GM10847 (cell line): Measurements from ENCODE around the gene SLC1A3.

Source experiments
- POLR2A ChIP-seq: IDR thresholded peaks from 2 replicates; pipeline ENCODE4 v1.6.1; 2011; ENCODE audit not compliant: insufficient read length; ENCODE audit errors: extremely low read depth

The SLC1A3 gene

DNA sequence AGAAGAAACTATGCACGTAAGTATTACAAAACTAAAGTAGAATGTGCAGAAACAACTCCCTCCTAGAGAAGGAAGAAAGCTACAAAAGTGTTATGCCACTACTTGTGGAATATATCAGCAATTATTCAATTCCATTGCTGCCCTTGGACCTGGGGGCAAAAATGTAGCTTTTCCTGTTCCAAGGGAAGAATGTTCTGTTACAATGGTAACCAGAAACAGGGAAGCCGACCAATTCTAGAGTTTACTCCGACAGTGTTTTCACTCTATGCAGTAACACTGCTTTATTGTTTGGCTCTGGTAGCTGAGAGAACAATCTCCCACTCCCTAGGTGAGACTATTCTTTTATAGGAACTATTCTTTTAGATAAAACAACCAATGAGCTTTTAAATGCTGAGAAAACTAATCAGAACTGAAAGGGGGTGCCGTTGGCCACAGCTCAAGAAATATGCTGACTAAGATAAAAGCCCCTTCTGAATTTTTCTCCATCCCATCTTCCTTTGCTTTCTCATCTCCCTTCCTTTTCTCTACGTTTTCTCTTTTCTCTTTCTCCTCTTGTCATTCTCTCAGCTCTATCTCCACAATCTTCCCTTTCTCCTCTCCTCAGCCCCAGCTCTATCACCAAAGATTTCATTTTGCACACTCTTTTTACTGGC lies 54.1 kb downstream of the SLC1A3 start:
- no peak for TF ChIP-seq POLR2A

DNA sequence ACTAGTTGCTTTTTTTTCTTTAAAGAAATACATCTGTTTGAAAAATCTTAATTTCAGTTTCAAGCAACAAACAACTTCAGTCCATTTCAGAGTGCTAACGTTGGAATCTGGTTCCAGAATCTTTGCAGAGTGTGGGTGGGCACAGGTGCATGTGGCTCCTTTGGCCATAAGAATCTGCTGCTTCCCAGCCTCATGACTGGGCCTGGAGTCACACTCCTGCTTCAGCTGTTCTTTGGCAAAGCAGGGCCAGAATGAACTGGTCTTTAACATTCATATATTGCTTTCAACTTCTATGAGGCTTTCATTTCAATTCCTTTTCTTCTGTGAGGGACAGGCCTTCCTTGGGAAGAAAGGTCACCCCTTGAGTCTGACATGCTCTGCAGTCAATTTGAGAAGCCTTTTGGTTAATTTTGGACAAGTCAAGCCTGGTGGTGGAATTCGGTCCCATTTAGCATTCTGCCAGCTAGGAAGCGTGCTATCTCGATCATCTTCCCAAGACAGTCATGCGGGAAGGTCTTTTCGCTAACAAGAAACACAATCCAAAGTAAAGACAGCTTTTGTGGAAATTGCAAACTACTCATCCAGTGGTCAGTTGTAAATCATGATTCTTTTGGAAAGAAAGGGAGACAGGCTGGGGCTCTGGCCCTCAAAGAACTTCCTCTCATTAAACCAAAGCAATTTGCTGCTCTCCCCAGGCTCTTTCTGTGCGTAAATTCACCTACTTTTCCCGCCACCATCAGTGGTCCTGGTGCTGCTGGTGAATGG lies 55.2 kb downstream of the SLC1A3 start:
- no peak for TF ChIP-seq POLR2A

DNA sequence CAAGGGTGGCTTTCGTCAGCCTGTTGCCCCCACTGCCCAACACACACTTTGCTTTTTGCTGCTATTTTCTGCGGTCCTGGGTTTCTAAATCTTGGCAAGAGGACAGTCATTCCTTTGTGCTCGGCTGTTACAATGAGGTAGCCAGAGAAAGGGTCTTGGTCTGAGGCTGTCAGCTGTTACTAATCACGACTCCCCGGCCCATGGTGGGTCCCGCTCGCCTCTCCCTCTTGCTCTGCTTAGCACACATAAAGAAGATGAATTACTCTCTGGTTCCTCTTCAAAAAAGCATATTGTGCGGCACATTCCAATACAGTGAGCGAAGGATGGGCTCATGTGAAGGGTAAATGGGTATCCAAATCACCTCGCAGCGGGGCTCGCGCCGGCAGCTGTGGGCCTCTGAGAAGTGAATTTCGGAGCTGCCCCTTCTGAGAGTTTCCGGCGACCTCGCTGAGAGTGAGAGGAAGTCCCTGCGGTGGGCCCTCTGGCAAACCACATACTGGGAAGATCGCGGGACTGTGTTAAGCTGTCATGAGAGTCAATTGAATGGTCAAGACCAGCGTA lies 56.0 kb downstream of the SLC1A3 start:
- TF ChIP-seq POLR2A, result no peak

DNA sequence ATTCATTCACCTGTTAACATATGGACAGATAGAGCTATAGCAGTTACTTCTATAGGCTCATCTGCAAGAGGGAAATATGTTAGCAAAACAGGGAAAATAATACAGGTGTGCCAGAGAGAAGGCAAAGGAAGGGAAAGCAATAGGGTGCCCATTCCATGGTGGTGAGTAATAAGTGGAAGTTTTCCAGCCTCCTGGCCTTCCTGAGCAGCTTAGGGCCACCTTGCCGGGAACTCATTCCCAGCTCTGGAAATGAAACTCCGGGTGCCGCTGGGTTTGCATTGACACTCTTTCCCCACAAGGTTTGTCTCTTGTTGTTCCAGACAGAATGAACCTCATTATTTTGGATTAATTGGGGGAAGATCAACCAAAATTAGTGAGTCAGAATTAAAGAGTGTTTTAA lies 58.4 kb downstream of the SLC1A3 start:
- TF ChIP-seq POLR2A, result no peak

DNA sequence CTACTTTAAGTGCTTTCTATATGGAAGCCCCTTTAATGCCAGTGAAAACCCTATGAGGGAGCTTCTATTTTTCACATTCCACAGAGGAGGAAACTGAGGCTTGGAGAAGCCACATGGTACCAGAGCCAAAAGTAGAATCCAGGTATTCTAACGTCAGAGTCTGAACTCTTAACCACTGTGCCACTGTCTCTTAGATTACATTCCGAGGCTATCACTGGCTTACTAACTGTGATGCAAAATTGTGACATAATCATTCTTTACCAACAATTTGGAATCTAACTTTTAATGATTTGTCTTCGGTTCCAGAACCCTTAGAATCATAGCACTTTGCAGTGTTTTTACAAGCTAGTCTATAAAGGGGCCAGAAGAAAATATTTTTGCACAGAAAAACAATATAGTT lies 59.2 kb downstream of the SLC1A3 start:
- TF ChIP-seq POLR2A, result no peak

DNA sequence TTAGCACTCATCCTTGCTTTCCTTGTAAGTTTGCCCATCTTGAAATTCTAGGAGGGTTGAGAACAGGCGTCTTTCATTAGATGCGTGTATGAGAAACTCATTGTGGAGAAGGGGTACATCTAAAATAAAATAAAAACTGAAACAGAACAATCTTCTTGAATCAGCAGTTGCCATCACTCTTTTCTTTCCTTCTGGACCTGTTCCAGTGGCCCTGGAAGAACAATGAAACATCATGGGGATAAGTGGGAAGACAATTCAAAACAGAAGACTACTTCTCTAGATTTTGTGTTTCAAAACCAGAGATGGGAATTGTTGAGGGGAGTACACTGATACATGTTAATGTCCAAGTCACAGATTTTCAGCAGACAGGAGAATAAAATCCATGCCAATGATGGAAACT lies 59.9 kb downstream of the SLC1A3 start:
- no peak for TF ChIP-seq POLR2A

DNA sequence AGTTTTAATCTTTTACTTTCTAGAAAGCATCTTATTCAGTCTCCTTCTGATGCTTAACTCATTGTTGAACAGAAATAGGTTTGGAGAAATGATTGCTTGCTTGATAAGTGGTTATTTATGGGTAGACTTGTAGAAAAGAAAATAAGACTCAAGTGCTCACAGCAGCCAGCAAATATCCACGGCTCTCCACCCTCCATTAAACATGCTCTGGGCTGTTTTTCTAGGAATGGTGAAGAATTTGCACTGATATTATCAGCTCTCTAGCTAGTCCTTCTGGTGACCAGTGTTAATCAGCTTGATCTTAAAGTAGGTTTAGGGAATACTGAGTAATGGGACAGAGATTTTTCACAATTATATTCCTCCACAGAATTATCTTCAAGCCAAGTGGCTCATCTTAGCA lies 60.6 kb downstream of the SLC1A3 start:
- no peak for TF ChIP-seq POLR2A

DNA sequence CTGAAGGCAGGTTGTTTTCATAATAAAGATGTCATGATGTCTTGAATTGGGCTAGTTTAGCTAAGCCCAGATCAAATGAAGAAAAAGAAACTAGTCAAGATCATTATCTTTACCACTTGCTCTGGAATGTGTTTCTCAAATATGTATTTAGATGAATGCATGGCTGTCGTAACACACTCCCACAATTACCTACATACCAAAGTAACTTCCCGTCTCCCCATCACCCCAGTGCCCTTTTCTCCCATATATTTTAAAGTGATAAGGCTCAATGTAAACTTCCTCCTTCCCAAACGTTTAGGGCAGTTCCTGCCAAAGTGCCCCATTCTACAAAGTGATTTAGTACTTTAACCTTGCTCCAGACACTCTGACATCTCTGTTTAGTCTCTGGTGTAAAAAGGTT lies 61.4 kb downstream of the SLC1A3 start:
- no peak for TF ChIP-seq POLR2A

DNA sequence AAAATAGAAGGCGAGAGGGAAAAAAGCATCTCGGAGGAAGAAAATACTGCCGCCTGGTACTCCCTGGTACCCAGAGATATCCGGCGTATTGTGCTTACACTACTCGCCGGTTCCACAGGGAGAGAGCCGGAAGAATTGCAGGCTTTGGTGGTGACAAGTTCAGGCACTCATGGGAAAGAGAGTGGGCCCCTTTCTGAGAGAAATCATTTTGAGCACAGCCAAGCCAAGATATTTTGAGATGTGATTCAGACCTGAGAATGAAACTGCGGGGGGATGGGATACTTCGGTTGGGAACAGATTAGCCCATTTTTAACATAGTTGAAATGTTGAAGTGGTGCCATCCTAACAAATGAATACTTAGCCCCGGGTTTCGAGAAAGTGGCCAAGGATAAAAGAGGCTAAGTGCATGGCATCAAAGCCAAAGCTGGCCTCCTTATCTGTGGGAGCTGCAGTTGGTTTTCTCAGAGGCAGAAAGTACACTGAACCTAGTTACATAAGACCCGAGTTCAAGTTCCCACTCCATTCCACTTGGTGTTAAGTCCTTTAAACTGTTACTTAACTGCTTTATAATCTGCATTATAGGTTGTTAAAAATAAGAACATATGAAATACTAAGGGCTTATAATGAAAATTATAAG lies 62.7 kb downstream of the SLC1A3 start:
- no peak for TF ChIP-seq POLR2A

DNA sequence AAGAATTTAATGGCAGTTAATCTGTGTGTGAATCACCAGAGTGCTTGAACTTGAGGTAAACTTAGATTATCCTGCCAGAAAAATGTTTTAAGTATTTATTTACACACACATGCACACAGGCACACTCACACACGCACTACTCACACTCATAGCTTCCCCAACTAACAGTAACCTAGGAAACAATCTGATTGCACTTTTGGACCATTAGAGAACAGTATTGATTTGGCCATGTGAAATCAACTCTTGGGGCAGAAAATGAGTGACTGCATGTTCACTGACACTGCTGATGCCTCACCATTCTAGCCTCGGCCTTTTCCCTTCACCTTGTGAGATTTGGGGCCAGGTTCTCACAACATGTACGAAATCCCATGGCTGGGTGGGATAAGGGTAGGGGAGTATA lies 64.1 kb downstream of the SLC1A3 start:
- TF ChIP-seq POLR2A, result no peak

DNA sequence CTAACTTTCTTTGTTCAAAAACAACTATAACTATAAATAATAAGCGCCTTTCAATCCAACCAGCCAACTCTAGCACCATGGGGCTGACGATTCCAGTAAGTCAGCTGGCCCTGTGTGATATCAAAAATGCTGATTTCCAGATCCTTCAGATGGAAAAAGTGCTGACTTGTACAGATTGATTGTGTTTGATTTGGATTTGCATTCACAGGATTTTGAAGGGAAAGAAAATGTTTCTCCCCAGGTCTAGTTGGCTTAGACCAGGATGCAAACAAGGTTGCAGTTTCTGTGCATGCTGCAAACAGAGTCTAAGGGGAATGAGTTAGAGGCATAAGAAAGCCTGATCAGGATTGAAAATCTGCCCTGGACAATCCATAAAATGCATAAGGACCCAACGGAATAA lies 68.9 kb downstream of the SLC1A3 start:
- TF ChIP-seq POLR2A, result no peak

DNA sequence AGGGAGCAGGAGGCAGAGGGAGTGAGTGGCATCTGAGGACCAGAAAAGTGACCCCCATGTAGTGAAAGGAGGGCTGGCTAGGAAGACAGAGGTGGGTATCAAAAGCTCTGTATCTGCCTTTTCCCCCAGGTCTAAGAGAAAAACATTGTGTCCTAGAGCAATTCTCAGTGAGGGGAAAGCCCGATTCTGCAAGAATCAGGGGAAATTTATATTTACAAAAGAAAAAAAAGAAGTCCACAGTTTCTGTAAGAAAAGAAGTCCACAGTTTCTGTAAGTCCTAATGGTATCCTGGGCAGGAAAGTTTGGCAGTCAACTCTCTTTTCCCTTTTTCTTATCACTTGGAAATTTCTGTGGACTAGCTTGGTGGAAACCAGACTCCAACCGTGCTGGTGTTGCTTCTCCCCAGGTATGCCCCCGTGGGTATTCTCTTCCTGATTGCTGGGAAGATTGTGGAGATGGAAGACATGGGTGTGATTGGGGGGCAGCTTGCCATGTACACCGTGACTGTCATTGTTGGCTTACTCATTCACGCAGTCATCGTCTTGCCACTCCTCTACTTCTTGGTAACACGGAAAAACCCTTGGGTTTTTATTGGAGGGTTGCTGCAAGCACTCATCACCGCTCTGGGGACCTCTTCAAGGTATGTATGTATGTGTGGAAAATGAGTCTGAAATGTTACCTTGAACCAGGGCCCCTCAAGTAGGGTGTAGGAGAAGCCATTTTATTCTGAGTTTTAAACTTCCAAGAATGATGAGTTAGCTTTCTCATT lies 73.0 kb downstream of the SLC1A3 start:
- TF ChIP-seq POLR2A, result no peak

DNA sequence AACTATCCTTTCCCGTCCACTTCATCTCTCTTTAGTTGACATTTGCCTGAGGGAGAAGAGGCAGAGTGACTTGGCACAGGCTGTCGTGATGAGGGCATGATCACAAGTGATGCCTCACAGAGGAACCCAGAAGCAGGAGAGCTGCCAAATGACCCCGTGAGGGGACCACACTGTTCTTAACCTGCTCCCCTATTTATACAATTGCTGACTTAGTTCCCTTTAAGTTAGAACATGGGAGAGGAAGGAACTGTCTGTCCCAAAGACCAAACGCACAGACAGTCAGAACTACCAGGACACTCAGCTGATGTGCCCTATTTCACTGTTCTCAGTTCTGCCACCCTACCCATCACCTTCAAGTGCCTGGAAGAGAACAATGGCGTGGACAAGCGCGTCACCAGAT lies 73.7 kb downstream of the SLC1A3 start:
- no peak for TF ChIP-seq POLR2A

DNA sequence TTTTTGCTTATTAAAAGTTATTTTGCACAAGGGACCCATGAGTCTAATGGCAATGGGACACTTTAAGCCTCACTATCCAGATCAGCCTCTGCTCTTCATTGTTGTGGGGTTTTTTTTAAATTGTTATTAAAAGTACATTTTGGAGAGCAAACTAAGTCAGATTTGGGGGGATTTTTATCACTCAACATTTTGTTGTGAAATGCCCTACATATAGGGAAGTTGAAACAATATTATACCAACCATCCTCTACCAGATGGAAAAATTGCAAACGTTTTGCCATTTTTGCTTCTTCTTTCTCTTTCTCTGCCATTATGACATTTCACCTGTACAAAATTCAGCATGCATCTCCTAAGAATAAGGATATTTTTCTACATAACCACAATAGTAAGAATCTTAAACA lies 75.3 kb downstream of the SLC1A3 start:
- TF ChIP-seq POLR2A, result no peak

DNA sequence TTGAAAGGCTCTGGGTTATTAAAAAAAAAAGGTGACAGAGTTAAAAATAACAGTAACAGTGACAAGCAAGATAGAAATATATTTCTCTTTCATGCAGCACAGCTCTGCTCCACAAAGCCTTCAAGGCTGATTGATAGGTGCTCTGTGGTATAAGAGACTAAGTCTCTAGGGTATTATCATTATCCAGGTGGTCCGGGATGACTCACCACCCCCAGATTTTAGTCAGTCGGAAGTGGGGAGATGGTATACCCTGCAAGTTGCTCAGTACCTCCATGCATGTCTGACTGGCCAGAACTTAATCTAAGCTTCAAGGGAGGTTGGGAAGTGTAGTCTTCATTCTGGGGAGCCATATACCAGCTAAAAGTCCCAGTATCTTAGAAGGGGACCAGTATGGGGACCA lies 76.1 kb downstream of the SLC1A3 start:
- TF ChIP-seq POLR2A, result no peak
